GM10248 (cell line): ENCODE data around the gene GAB2.
"Not testable (repeated sequence)": the region's sequence is repeated elsewhere in the genome, so short reads cannot be mapped to it uniquely, and the experiment has no call there.

Source experiments
- CTCF ChIA-PET: fragments of 300-600 bp; sonication (Branson Sonifier 250); formaldehyde crosslinking; extraction: SDS; loops from one replicate; lab custom pipeline; 2021; ENCODE audit warnings: antibody characterized with exemption; lab: Yijun Ruan, JAX
- POLR2A ChIA-PET: fragments of 350-650 bp; sonication (Branson Sonifier 250); formaldehyde crosslinking; extraction: SDS; loops from one replicate; lab custom pipeline; 2020; ENCODE audit warnings: antibody characterized with exemption; lab: Yijun Ruan, JAX
- DNase-seq: peaks from one replicate; pipeline ENCODE4 v3.0.0; 2012; ENCODE audit errors: extremely low spot score
- CTCF ChIP-seq: IDR thresholded peaks from 2 replicates; pipeline ENCODE4 v1.5.1; 2012; ENCODE audit warnings: mild to moderate bottlenecking, low read depth; ENCODE audit errors: extremely low read depth, missing control alignments, control extremely low read depth

GAB2 gene

GRCh38 chr11:78179459-78180071 lies 238.1 kb downstream of the GAB2 start:
- ChIA-PET CTCF (no interaction called here), POLR2A (no interaction called here)
- DNase-seq = no peak
- TF ChIP-seq CTCF = no peak

GRCh38 chr11:78177216-78177615 lies 240.4 kb downstream of the GAB2 start:
- TF ChIP-seq CTCF = no peak
- DNase-seq = no peak
- ChIA-PET POLR2A (no interaction called here), CTCF (no interaction called here)

GRCh38 chr11:78176605-78177141 lies 240.9 kb downstream of the GAB2 start:
- DNase-seq = no peak
- no peak for TF ChIP-seq CTCF
- ChIA-PET CTCF (interaction anchor here (1.3 kb wide), 1 partner anchor 13 kb away, joined by 5 read pairs; no protein-coding TSS in a partner anchor), POLR2A (no interaction called here)

- CTCF ChIA-PET = interaction anchor here (1.3 kb wide), 1 partner anchor 14 kb away, joined by 5 read pairs; no protein-coding TSS in a partner anchor
- DNase-seq, POLR2A ChIA-PET: not testable (repeated sequence)
Measured at GRCh38 chr11:78175862-78176261, 241.8 kb downstream of the GAB2 start.

GRCh38 chr11:78171951-78172350 lies 245.7 kb downstream of the GAB2 start:
- no peak for TF ChIP-seq CTCF
- ChIA-PET CTCF (interaction anchor here (1.2 to 1.5 kb wide), 2 partner anchors 8 to 13 kb away, joined by 3 to 4 read pairs; no protein-coding TSS in a partner anchor), POLR2A (no interaction called here)
- no peak for DNase-seq

- CTCF ChIA-PET = no interaction called here
- DNase-seq = no peak
- no peak for TF ChIP-seq CTCF
- POLR2A ChIA-PET = no interaction called here
Measured at GRCh38 chr11:78170874-78171549, 246.6 kb downstream of the GAB2 start.

GRCh38 chr11:78170413-78170812 lies 247.2 kb downstream of the GAB2 start:
- ChIA-PET CTCF (no interaction called here), POLR2A (no interaction called here)

More at GRCh38 chr11:78170413-78170812, 247.2 kb downstream of the GAB2 start:
- TF ChIP-seq CTCF = no peak
- no peak for DNase-seq
